Skeletal muscle cell (primary cell): Measurements from ENCODE around the gene NAA10.

Experiments used
- DNase-seq: peaks from one replicate; pipeline ENCODE4 v3.0.0-alpha.2; 2010; ENCODE audit warnings: low read depth
- H3K4me3 ChIP-seq: 2 replicates; pipeline ENCODE4 v1.5.1; 2011; ENCODE audit warnings: low read depth, mild to moderate bottlenecking, control low read depth, low read length, moderate library complexity

Gene NAA10

GRCh38 chrX:153967536-153968224 lies 32.8 kb upstream of the NAA10 start:
- no peak for DNase-seq
- H3K4me3 ChIP-seq = no peak overlapping the region

- DNase-seq = no peak
- H3K4me3 ChIP-seq = no peak overlapping the region
Observed at GRCh38 chrX:153966841-153967535, 32.2 kb upstream of the NAA10 start.

DNA sequence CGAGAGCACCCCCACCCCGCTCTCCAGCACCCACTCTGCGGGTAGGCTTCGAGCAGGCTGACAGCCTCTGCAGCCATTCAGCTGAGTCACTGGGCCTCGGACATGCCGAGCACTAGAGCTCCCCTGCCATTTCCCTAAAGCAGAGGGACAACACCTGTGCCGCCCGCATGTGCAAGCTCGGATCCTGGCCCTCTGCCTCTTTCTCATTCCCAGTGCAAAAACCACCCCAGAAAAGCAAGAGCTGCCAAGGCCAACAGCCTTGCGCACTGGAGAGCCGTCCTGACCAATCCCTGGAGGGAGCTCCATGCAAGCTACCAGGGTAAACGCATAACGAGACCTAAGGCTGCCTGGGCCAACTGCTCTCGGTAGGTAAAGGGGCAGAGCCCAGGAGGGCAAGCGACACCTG lies 31.4 kb upstream of the NAA10 start:
- DNase-seq = no peak
- no peak overlapping the region for H3K4me3 ChIP-seq

DNA sequence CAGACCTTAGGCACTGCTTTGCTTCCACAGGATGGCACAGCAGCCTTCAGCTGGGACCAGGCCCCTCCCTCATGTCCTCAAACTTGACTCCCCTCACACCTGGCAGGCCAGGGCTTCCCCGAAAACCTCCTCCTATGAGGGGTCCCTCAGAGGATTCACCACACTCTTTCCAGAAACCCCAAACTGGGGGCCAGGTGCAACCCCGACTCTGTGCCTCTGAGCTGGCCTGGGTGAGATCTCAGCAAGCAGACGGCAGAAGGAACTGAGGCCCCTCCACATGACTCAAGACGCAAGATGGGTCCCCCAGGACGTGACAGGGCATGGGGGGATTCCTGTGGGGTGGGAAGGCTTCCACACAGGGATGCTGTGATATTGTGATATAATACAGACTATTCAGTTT lies 30.6 kb upstream of the NAA10 start:
- H3K4me3 ChIP-seq = no peak overlapping the region
- DNase-seq = no peak

DNA sequence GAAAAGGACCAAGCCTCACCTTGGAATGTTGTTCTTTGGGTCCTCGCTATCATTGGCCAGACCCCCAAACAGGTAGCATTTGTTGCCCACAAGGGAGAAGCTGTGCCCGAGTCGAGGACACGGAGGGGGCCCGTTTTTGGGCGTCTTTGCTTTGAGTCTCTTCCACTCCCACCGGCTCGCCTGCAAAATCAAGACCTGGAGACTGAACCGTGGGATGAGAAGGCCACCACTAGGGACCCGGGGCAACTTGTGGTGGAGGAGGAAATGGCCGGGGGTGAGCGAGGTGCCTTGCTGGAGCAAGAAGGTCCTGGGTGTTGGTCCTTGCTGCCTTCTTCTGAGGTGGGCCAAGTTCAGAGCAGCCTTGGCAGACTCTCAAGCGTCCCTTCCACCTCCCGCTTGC lies 29.3 kb upstream of the NAA10 start:
- DNase-seq = no peak

GRCh38 chrX:153963546-153963945 lies 28.7 kb upstream of the NAA10 start:
- no peak overlapping the region for H3K4me3 ChIP-seq
- no peak for DNase-seq

More for the DNA sequence above, 29.3 kb upstream of the NAA10 start:
- no peak overlapping the region for H3K4me3 ChIP-seq

DNA sequence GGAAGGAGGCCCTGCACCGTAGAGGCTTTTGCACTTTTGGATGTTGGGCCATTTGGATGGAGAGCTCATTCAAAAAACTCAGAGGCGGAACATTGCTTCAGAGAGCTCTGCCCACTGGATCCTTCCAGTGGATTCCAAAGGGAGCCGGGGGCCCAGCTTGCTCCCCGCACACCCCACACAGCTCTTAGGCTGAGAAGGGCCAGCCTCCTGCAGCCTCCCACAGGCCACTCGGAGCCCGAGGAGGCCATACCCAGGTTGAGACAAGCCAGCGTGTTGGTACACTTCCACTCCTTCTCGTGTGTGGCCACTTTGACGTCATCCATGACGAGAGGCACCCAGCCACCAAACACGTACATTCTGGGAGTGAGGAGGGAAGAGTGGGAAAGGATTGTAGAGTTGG lies 26.5 kb upstream of the NAA10 start:
- DNase-seq = no peak
- H3K4me3 ChIP-seq = no peak overlapping the region

DNA sequence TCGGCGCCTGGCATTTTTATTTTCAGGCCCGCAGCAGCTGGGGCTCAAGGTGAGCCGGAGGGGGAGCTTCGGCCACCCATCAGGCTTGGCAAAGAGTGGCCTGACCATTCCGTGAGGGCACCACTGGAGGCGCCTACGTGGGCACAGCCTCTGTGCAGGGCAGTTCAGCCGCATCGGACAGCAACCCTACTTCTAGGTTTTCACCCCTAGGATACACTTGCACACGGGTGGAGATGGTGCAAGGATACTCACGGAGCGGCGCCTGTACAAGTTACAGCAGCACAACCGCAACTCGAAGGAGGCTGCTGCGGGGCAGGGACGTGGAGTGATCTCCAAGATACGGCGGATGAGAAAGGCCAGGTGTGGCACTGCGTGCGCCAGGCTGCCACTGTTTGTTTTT lies 25.9 kb upstream of the NAA10 start:
- no peak for DNase-seq
- no peak overlapping the region for H3K4me3 ChIP-seq

DNA sequence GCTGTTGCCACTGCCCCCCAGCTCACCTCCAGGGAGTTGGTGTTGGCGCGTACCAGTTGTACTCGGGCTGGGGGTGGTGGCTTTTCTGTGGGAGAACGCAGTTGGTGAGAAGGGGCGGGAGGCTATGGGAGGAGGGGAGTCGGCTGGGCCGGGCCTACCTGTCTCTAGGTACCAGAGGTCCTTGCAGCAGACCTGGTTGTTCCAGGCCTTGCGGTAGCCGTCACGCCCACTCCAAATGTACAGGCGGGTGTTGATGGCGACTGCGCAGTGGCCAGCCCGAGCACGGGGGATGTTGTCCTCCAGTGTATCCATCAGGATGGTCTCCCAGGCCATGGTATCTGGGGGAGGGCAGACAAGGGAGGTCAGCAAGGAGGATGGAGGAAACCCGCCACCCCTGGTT lies 25.2 kb upstream of the NAA10 start:
- DNase-seq = no peak
- no peak overlapping the region for H3K4me3 ChIP-seq

DNA sequence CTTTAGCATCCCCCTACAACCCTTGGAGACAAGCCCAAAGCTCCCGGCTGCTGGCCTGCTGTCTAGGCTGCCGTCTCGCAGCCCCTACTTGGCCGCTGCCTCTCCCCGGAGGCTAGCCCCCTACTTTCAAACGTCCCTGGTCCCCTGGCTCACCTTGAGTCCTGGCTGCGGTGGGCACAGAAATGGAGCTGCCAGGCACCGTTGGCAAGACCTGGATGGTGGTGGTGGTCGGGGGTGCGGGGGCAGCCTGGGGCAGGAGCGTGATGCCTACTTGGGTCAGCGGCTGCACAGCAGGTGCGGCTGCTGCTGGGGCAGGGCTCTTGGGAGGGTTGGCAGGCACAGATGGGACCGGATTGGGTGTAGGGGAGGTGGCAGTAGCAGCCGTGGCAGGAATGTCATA lies 24.8 kb upstream of the NAA10 start:
- DNase-seq = no peak
- no peak overlapping the region for H3K4me3 ChIP-seq

DNA sequence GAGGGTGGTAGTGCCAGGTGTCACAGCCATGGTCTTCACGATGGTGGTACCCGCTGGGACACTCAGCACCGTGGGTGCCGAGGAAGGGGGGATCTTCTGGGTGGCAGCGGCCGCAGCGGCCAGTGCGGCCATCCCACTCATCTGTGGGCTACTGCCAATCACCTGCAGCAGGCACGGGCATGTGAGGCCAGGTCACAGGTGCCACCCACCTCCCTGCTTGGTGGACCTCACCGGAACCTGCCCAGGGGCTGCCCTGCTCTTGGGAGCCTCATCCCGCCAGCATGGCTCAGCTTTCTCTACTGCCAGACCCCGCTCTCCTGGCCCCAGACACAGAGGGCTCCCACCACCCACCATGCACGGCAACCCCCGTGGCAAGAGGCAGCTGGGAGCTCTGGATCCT lies 23.8 kb upstream of the NAA10 start:
- DNase-seq = no peak
- no peak overlapping the region for H3K4me3 ChIP-seq

- no peak for DNase-seq
- H3K4me3 ChIP-seq = no peak overlapping the region
Observed at GRCh38 chrX:153957224-153957623, 22.4 kb upstream of the NAA10 start.

- DNase-seq = no peak
Observed at GRCh38 chrX:153956044-153956907, 21.4 kb upstream of the NAA10 start.

GRCh38 chrX:153955228-153955732 lies 20.4 kb upstream of the NAA10 start:
- no peak overlapping the region for H3K4me3 ChIP-seq
- no peak for DNase-seq

More at GRCh38 chrX:153956044-153956907, 21.4 kb upstream of the NAA10 start:
- H3K4me3 ChIP-seq = no peak overlapping the region

- no peak for DNase-seq
- H3K4me3 ChIP-seq = no peak overlapping the region
Observed at GRCh38 chrX:153954558-153955227, 19.9 kb upstream of the NAA10 start.

DNA sequence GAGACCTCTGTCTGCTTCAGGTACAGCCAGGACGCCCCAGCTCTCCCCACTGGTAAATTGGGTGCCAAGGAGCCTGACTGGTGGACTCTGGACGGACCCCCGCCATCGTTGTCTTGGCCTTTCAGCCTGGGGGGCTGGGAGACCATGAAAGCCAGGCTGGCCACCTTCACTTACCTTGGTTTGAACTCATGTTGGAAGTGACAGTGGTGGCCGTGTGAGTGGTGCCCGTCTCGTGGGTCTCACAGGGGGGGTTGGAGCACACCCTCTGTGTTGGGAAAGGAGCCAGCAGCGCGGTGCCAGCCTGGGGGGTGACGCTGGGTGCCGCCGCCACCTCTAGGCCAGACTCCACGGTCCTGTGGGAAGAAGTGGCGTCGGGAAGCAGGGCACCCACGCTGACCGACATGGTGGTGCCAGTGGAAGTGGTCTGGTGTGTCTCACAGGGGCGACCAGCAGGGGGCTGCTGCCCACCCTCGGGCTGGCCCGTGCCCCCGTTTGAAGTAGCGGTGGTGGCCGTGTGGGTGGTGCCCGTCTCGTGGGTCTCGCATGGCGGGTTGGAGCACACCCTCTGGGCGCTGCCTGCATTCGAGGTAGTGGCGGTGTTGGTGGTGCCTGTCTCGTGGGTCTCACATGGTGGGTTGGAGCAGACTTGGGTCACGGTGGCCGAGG lies 19.2 kb upstream of the NAA10 start:
- H3K4me3 ChIP-seq = no peak overlapping the region
- DNase-seq = no peak

- no peak overlapping the region for H3K4me3 ChIP-seq
- no peak for DNase-seq
Observed at GRCh38 chrX:153953342-153953830, 18.5 kb upstream of the NAA10 start.

DNA sequence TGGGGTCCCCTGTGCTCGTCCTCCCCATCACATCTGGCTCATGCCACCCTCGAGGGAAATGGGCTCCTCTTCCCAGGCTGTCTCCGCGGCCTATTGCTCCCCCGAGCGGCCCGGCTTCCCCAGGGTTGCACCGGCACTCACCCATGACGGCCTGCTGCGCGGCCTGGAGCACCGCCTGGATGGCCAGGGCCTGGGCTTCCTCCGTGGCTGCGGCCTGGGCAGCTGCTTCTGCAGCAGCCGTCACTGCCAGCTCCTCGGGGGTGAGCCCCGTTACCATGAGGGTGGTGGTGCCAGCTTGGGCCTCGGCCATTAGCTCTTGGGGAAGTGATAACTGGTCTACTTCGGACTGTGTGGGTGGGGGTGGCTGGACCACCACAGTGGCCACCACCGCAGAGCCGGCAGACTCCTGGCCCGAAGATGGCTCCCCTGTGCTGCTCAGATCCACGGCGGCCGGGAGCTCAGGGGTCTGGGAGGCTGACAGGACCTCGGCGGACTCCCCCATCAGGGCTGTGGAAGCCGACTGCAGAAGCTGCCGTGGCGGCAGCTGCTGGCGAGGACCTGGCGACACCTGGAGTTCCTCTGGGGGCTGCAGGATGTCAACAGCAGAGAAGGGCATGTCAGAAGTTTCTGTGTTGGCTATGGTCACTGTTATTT lies 17.7 kb upstream of the NAA10 start:
- DNase-seq = no peak
- H3K4me3 ChIP-seq = no peak overlapping the region
